GM12878 (cell line): ENCODE results near the gene BTF3. TPM values are rescaled to one million over a fixed set of nuclear protein-coding genes. Genes with fewer than 3 reads are reported as not detected.
A peak's percentile ranks its signal among the peaks of the same experiment; 100 is the strongest.

Experiments
- ATAC-seq: fragments of 200-7000 bp; cut with Tn5 transposase; 3 replicates; pipeline ENCODE4 v1.9.1; 2020; ENCODE audit warnings: mild to moderate bottlenecking, moderate library complexity
- BruUV-seq: library from RNA; stranded (reverse); fragments of 400-500 nt; replicated peaks from 2 replicates; lab custom pipeline; 2021; lab: Mats Ljungman, UMichigan
- CTCF ChIA-PET: fragments of 300-600 bp; sonication (Branson Sonifier 250); formaldehyde crosslinking; extraction: SDS; loops from one replicate; lab custom pipeline; 2021; ENCODE audit warnings: inconsistent platforms; lab: Yijun Ruan, JAX
- POLR2A ChIA-PET: fragments of 350-600 bp; formaldehyde crosslinking; extraction: SDS; loops from one replicate; lab custom pipeline; 2021; ENCODE audit warnings: inconsistent platforms; lab: Charles Lee
- RAD21 ChIA-PET: fragments of 300-600 bp; sonication (Branson Sonifier 250); formaldehyde crosslinking; loops from one replicate; lab custom pipeline; 2023; ENCODE audit warnings: antibody characterized with exemption; ENCODE audit not compliant: unreplicated experiment; lab: Charles Lee
- SMC1A ChIA-PET: fragments of 300-600 bp; sonication (Branson Sonifier 250); formaldehyde crosslinking; loops from one replicate; lab custom pipeline; 2023; ENCODE audit not compliant: unreplicated experiment, uncharacterized antibody; lab: Charles Lee
- DNase-seq: peaks from one replicate; pipeline ENCODE4 v3.0.0-alpha.2; 2011; ENCODE audit warnings: low read depth, low spot score
- FAIRE-seq: peaks from 3 replicates; lab custom pipeline; 2011; peaks lifted over from hg19 to GRCh38; lab: Jason Lieb, UNC
- H2AFZ ChIP-seq: 2 replicates; pipeline ENCODE4 v1.6.0; 2011; ENCODE audit warnings: low read depth, low read length, control low read depth; ENCODE audit not compliant: control insufficient read depth
- H3K27ac ChIP-seq: 2 replicates; pipeline ENCODE4 v1.5.1; 2011; ENCODE audit warnings: control low read depth; ENCODE audit not compliant: control insufficient read depth, insufficient read depth
- H3K27me3 ChIP-seq, 2 experiments: replicated peaks in 1 of 2; 2 replicates each; pipeline versions ENCODE4 v1.6.0 to v1.6.1; 2011; ENCODE audit warnings: low read length in 1 of 2; ENCODE audit not compliant: control insufficient read depth in 2 of 2, insufficient read depth in 2 of 2
- H3K36me3 ChIP-seq, 2 experiments: 2 replicates each; pipeline ENCODE4 v1.5.1; 2011; ENCODE audit warnings: low read length in 1 of 2; ENCODE audit not compliant: control insufficient read depth in 2 of 2, insufficient read depth in 2 of 2
- H3K4me1 ChIP-seq: 2 replicates; pipeline ENCODE4 v1.6.1; 2011; ENCODE audit warnings: mild to moderate bottlenecking, low read length, moderate library complexity, mixed read lengths; ENCODE audit not compliant: control insufficient read depth, insufficient read depth
- H3K4me2 ChIP-seq: 2 replicates; pipeline ENCODE4 v1.6.0; 2011; ENCODE audit warnings: control low read depth; ENCODE audit not compliant: control insufficient read depth, insufficient read depth
- H3K4me3 ChIP-seq: fragments of 200-600 bp; sonication (generic); 2 replicates; pipeline ENCODE4 v1.5.1; 2016
- H3K79me2 ChIP-seq: 2 replicates; pipeline ENCODE4 v1.6.0; 2011; ENCODE audit warnings: low read length; ENCODE audit not compliant: control insufficient read depth, insufficient read depth
- H3K9ac ChIP-seq: 2 replicates; pipeline ENCODE4 v1.8.0; 2011; ENCODE audit warnings: low read length, control low read depth, mixed read lengths; ENCODE audit not compliant: control insufficient read depth, insufficient read depth
- H3K9me3 ChIP-seq: replicated peaks from 3 replicates; pipeline ENCODE4 v1.5.1; 2011; ENCODE audit warnings: mild to moderate bottlenecking, low read length; ENCODE audit not compliant: control insufficient read depth, insufficient read depth
- H4K20me1 ChIP-seq: 2 replicates; pipeline ENCODE4 v1.6.0; 2011; ENCODE audit not compliant: control insufficient read depth, insufficient read depth
- BCL11A ChIP-seq: IDR thresholded peaks from 2 replicates; pipeline ENCODE4 v1.6.1; 2011; ENCODE audit warnings: low read depth, low read length
- BHLHE40 ChIP-seq, 2 experiments: fragments of 450-650 bp in 1 of 2; IDR thresholded peaks; 2 replicates each; pipeline ENCODE4 v1.6.1; 2011 to 2017; ENCODE audit warnings: low read depth in 2 of 2, borderline replicate concordance in 1 of 2, improper control_type of control experiment in 1 of 2, low read length in 1 of 2, mild to moderate bottlenecking in 1 of 2
- HDGF ChIP-seq: fragments of 450-650 bp; IDR thresholded peaks from 2 replicates; pipeline ENCODE4 v1.6.1; 2016; ENCODE audit warnings: antibody characterized with exemption
- IKZF2 ChIP-seq, 2 experiments: fragments of 450-650 bp; IDR thresholded peaks; 2 replicates each; pipeline ENCODE4 v1.6.1; 2017; ENCODE audit warnings: mild to moderate bottlenecking in 2 of 2, moderate library complexity in 2 of 2
- MEF2A ChIP-seq: IDR thresholded peaks from 2 replicates; pipeline ENCODE4 v1.6.1; 2011; ENCODE audit warnings: low read depth, mild to moderate bottlenecking, low read length, moderate library complexity; ENCODE audit not compliant: insufficient read depth
- MYC ChIP-seq: IDR thresholded peaks from 2 replicates; pipeline ENCODE4 v1.6.1; 2011; ENCODE audit warnings: mild to moderate bottlenecking, low read length, moderate library complexity, inconsistent platforms; ENCODE audit not compliant: insufficient read depth, insufficient replicate concordance, insufficient read length, severe bottlenecking
- NBN ChIP-seq: fragments of 450-650 bp; IDR thresholded peaks from 2 replicates; pipeline ENCODE4 v1.6.1; 2016
- NFXL1 ChIP-seq: fragments of 450-650 bp; IDR thresholded peaks from 2 replicates; pipeline ENCODE4 v1.6.1; 2017; ENCODE audit warnings: antibody characterized with exemption, mild to moderate bottlenecking, borderline replicate concordance
- RAD51 ChIP-seq: fragments of 450-650 bp; IDR thresholded peaks from 2 replicates; pipeline ENCODE4 v1.6.1; 2016; ENCODE audit warnings: moderate library complexity, mild to moderate bottlenecking, inconsistent platforms
- YY1 ChIP-seq: IDR thresholded peaks from 2 replicates; pipeline ENCODE4 v1.6.1; 2011; ENCODE audit warnings: low read depth, mild to moderate bottlenecking, low read length
- ZNF217 ChIP-seq: fragments of 450-650 bp; IDR thresholded peaks from 2 replicates; pipeline ENCODE4 v1.6.1; 2017; ENCODE audit warnings: antibody characterized with exemption, mild to moderate bottlenecking
- ZZZ3 ChIP-seq: IDR thresholded peaks from 2 replicates; pipeline ENCODE4 v1.6.1; 2011; ENCODE audit warnings: low read depth; ENCODE audit not compliant: control insufficient read depth, insufficient read length
- WGBS: methylation state at CpG from one replicate; pipeline ENCODE4 v1.1.6; 2016; ENCODE audit warnings: low lambda C conversion rate; ENCODE audit not compliant: insufficient replicate concordance, insufficient coverage; ENCODE audit errors: missing lambda C conversion rate; 5-methylcytosine and 5-hydroxymethylcytosine counted together
- in situ Hi-C: fragments of 300-500 bp; cut with MboI; formaldehyde crosslinking; loops from 9 replicates; pipeline ENCODE4 v1.14.3; 2018; ENCODE audit warnings: mixed read lengths
- intact Hi-C: fragments of 100-400 bp; cut with micrococcal nuclease; formaldehyde crosslinking; loops from one replicate; pipeline ENCODE4 v1.14.2; 2022; ENCODE audit not compliant: unreplicated experiment
- polyA plus RNA-seq, 11 experiments: library from polyadenylated mRNA; depleted of rRNA in 4 of 11; unstranded in 6 of 11; stranded (reverse) in 5 of 11; fragments of >200 nt; fragmentation: Nextera tagmentation in 4 of 11; fragmentation: Illumina TruSeq in 1 of 11; extraction: Ambion mirVana in 4 of 11; extraction: Trizol in 1 of 11; gene quantifications; 1 replicate in 1 of 11; 2 replicates in 10 of 11; pipeline versions ENCODE4 v1.2.1 to v1.2.3, GENCODE V29; 2011 to 2016; ENCODE audit warnings: inconsistent platforms in 2 of 11, missing spikeins in 2 of 11, low read depth in 1 of 11
- total RNA-seq, 4 experiments: library from RNA; depleted of rRNA in 3 of 4; stranded (reverse); fragments of >200 nt in 3 of 4; fragmentation: Illumina TruSeq in 1 of 4; extraction: Trizol in 1 of 4; gene quantifications; 2 replicates each; pipeline versions ENCODE4 v1.2.1 to v1.2.3, GENCODE V29; 2013 to 2021
- TF ChIP-seq, protein P1 (sequence below), 3 experiments: IDR thresholded peaks in 2 of 3; conservative IDR thresholded peaks in 1 of 3; 2 replicates each; pipeline ENCODE4 v1.5.1; 2011; ENCODE audit warnings: low read depth in 3 of 3, low read length in 3 of 3, mild to moderate bottlenecking in 3 of 3, control low read depth in 2 of 3, moderate library complexity in 2 of 3, inconsistent platforms in 1 of 3, mixed read lengths in 1 of 3; ENCODE audit not compliant: control insufficient read depth in 2 of 3, insufficient read depth in 1 of 3; ENCODE audit errors: extremely low read depth in 1 of 3

The BTF3 gene
- total and polyA plus RNA-seq, 10 of the 15 experiments (the other 5 are each of a cell fraction or from before 2014, with no cell fraction given) = 492 to 1,650 (median 904) TPM

GRCh38 chr5:73495772-73496335, 2.4 kb upstream of the BTF3 start:
- FAIRE-seq (no peak), ATAC-seq (no peak), DNase-seq (no peak)
- ChIA-PET CTCF (interaction anchor here (0.6 to 1.3 kb wide), 10 partner anchors 10 to 297 kb away, joined by 3 to 7 read pairs (median 3); no protein-coding TSS in a partner anchor), SMC1A (interaction anchor here (1.5 kb wide), 1 partner anchor 299 kb away, joined by 3 read pairs; no protein-coding TSS in a partner anchor), RAD21 (interaction anchor here (1.3 kb wide), 1 partner anchor 27 kb away, joined by 3 read pairs; no protein-coding TSS in a partner anchor), POLR2A (interaction anchor here (0.8 kb wide), 1 partner anchor 69 kb away, joined by 3 read pairs; the partner anchor contains the start of genes ANKRA2 and UTP15)
- in situ Hi-C loops (no loop called here), intact Hi-C loops (no loop called here)
- H3K27ac ChIP-seq = no peak overlapping the region
- H3K9ac ChIP-seq = no peak overlapping the region
- no peak overlapping the region for H3K4me2 ChIP-seq
- BruUV-seq = no TSS peak
- H3K27me3 ChIP-seq = 0 out of 4 replicates have a peak, but pooled peaks cover 0 to 2% of the 10 kb centered on the region in 2 experiments
- H4K20me1 ChIP-seq = no peaks in the 10 kb centered on the region
- no peaks in the 10 kb centered on the region for H3K9me3 ChIP-seq
- 83% methylated on average over 4 of the region's 4 CpGs for WGBS
- H3K79me2 ChIP-seq = peaks cover 34% of the 10 kb centered on the region
- H3K36me3 ChIP-seq = no peaks in the 10 kb centered on the region
- H3K4me1 ChIP-seq = no peaks in the 10 kb centered on the region
- H2AFZ ChIP-seq = no peak overlapping the region
- TF ChIP-seq NFXL1 = no peak
- TF ChIP-seq MYC = no peak
- no peak overlapping the region for H3K4me3 ChIP-seq

DNA sequence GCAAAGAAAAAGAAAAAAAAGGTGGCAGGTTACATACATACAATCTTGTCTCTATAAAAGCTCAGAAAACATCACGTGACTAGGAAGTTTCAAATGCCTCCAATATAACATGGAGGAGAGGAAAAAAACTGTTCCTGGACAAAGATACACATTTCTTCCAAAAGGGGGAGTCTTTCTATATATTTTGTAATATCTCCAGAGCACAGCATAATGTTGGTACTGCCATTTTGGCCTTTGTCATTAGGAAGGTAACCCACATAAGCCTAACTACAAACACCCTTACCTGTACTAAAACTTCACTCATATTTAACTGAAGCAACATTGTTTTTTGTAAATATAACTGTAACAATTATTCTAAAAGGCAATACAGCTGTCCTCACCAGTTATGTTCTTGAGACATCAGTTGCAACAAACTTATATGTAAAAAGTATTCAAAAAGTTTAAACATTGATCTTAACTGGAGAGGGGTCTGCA, 1.2 kb upstream of the BTF3 start:
- POLR2A ChIA-PET = interaction anchor here (0.8 kb wide), 1 partner anchor 68 kb away, joined by 3 read pairs; the partner anchor contains the start of genes ANKRA2 and UTP15
- no peak for TF ChIP-seq HDGF
- TF ChIP-seq RAD51 = peak; percentile 97
- TF ChIP-seq MEF2A = no peak
- peak in 1 of 2 experiments; percentile 47; a peak in 1 of 4 replicates for TF ChIP-seq IKZF2 (IDR thresholded peaks at IDR 0.05)
- peak; percentile 56 to 73; a peak in 3 of 4 replicates for TF ChIP-seq BHLHE40 (IDR thresholded peaks at IDR 0.05; ENCODE audit: borderline replicate concordance in 1 of 2, low read depth in 2 of 2, low read length in 1 of 2)
- no peak for TF ChIP-seq ZZZ3
- 0 out of 2 replicates have a peak, but pooled peaks have one; percentile 13 for TF ChIP-seq NBN
- no peak for TF ChIP-seq BCL11A
- no peak for TF ChIP-seq ZNF217
- TF ChIP-seq, protein P1, sequence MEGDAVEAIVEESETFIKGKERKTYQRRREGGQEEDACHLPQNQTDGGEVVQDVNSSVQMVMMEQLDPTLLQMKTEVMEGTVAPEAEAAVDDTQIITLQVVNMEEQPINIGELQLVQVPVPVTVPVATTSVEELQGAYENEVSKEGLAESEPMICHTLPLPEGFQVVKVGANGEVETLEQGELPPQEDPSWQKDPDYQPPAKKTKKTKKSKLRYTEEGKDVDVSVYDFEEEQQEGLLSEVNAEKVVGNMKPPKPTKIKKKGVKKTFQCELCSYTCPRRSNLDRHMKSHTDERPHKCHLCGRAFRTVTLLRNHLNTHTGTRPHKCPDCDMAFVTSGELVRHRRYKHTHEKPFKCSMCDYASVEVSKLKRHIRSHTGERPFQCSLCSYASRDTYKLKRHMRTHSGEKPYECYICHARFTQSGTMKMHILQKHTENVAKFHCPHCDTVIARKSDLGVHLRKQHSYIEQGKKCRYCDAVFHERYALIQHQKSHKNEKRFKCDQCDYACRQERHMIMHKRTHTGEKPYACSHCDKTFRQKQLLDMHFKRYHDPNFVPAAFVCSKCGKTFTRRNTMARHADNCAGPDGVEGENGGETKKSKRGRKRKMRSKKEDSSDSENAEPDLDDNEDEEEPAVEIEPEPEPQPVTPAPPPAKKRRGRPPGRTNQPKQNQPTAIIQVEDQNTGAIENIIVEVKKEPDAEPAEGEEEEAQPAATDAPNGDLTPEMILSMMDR (IDR thresholded peaks at IDR 0.05 in 2 of 3, conservative IDR thresholded peaks at IDR 0.05 in 1 of 3; ENCODE audit: control insufficient read depth in 2 of 3, extremely low read depth in 1 of 3, insufficient read depth in 1 of 3, low read depth in 3 of 3, low read length in 3 of 3) = peak in 1 of 3 experiments; percentile 27; a peak in 1 of 6 replicates
- TF ChIP-seq YY1 = peak; percentile 41; the same call in 1 of the 2 replicates

More for the DNA sequence above, 1.2 kb upstream of the BTF3 start:
- no TSS peak for BruUV-seq
- ATAC-seq (peak; percentile 29; the same call in 2 of the 3 replicates), FAIRE-seq (peak; percentile 44), DNase-seq (no peak)
- Histone ChIP-seq H3K27ac (no peak overlapping the region), H3K36me3 (peaks cover 0 to 10% of the 10 kb centered on the region in 2 experiments; a peak in 1 of 4 replicates), H3K4me2 (peak overlapping the region; percentile 86), H3K9ac (no peak overlapping the region), H3K4me3 (peak overlapping the region; percentile 97; the same call in 1 of the 2 replicates), H4K20me1 (no peaks in the 10 kb centered on the region), H2AFZ (peak overlapping the region; percentile 94), H3K79me2 (peaks cover 44% of the 10 kb centered on the region), H3K27me3 (0 out of 4 replicates have a peak, but pooled peaks cover 0 to 2% of the 10 kb centered on the region in 2 experiments), H3K9me3 (no peaks in the 10 kb centered on the region), H3K4me1 (no peaks in the 10 kb centered on the region)
- CTCF ChIA-PET = interaction anchor here (0.6 to 1.4 kb wide), 11 partner anchors 9 to 396 kb away, joined by 3 to 7 read pairs (median 3); no protein-coding TSS in a partner anchor
- RAD21 ChIA-PET = interaction anchor here (1.1 kb wide), 1 partner anchor 39 kb away, joined by 3 read pairs; no protein-coding TSS in a partner anchor
- intact Hi-C loops = no loop called here
- in situ Hi-C loops = no loop called here
- 46% methylated on average over 1 of the region's 1 CpG for WGBS
- SMC1A ChIA-PET = interaction anchor here (0.9 to 1.3 kb wide), 2 partner anchors 27 to 68 kb away, joined by 3 read pairs; no protein-coding TSS in a partner anchor
